GM19193 (cell line): ENCODE results near the gene IL24.

Experiments
- POLR2A ChIP-seq: IDR thresholded peaks from 4 replicates; pipeline ENCODE4 v1.6.1; 2011; ENCODE audit not compliant: insufficient read depth, insufficient read length; ENCODE audit errors: extremely low read depth

Gene IL24

GRCh38 chr1:206951318-206952100, 54.3 kb downstream of the IL24 start:
- no peak for TF ChIP-seq POLR2A

GRCh38 chr1:206952171-206952570, 54.9 kb downstream of the IL24 start:
- TF ChIP-seq POLR2A = peak; percentile 12

- no peak for TF ChIP-seq POLR2A
These were observed 55.9 kb downstream of the IL24 start for GRCh38 chr1:206953126-206953525.

- TF ChIP-seq POLR2A = no peak
These were observed 56.4 kb downstream of the IL24 start for GRCh38 chr1:206953626-206954025.
